Measurements from ENCODE around the gene CTNND1. TPM values are rescaled to one million over a fixed set of nuclear protein-coding genes. Genes with fewer than 3 reads are reported as not detected.

The CTNND1 gene
- total and polyA plus RNA-seq, 7 donors, result 66.0 to 132 (median 97.7) TPM

DNA sequence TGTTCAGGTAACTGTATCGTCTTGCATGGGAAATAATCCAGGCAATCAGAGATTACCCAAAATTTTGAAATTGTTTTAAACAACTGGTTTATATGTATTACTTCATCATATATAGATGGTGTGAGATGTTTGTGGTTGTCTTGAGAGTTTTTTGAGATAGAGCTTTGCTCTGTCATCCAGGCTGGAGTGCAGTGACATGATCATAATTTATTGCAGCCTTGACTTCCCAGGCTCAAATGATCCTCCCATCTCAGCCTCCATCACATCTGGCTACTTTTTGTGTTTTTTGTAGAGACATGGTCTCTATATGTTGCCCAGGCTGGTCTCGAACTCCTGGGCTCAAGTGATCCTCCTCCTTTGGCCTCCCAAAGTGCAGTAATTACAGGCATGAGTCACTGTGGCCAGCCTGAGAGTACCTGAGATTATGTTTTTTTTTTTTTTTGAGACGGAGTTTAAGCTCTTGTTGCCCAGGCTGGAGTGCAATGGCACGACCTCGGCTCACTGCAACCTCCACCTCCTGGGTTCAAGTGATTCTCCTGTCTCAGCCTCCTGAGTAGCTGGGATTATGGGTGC, 11.5 kb downstream of the CTNND1 start:
- Histone ChIP-seq H3K27me3 (no peaks in the 10 kb centered on the region), H3K9me3 (no peaks in the 10 kb centered on the region), H3K4me3 (no peak overlapping the region), H3K27ac (peak overlapping the region in 1 of 4 donors; percentile 29), H3K4me1 (peaks cover 0 to 95% (median 86%) of the 10 kb centered on the region in 4 donors), H3K36me3 (no peaks in the 10 kb centered on the region)
- no peak for DNase-seq
- WGBS, 2 donors, result 67 to 87% methylated on average over 5 of the region's 5 CpGs
- intact Hi-C loops (cut with DNase I), result no loop called here
- TF ChIP-seq POLR2AphosphoS5 (IDR thresholded peaks at IDR 0.05) (no peak), CTCF (IDR thresholded peaks at IDR 0.05) (no peak), POLR2A (IDR thresholded peaks at IDR 0.05) (no peak), EP300 (IDR thresholded peaks at IDR 0.05) (no peak)

DNA sequence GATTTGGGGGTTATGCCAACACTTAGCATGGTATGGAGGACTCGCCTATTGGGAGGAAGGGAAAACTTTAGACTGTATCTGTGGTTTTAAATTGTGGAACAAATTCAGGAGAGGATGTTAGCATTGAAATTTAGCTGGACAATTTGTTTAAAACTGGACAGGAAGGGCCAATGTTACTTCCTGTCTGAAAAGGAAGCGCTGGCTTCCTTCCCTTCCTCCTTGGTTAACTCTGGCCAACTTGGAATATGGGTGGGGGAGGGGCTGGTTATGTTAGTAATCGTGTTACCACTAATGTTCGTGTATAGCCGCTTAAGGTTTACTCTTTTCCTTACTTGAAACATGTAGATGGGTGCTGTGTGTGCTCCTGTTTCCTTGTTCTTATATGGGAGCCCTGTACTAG, 13.9 kb downstream of the CTNND1 start:
- WGBS, 2 donors, result 40 to 59% methylated on average over 5 of the region's 5 CpGs
- Histone ChIP-seq H3K27me3 (no peaks in the 10 kb centered on the region), H3K36me3 (no peaks in the 10 kb centered on the region), H3K9me3 (no peaks in the 10 kb centered on the region), H3K4me1 (peaks cover 0 to 98% (median 92%) of the 10 kb centered on the region in 4 donors), H3K4me3 (no peak overlapping the region), H3K27ac (peak overlapping the region; percentile 72 to 86 (median 82))
- TF ChIP-seq EP300 (IDR thresholded peaks at IDR 0.05), result no peak
- TF ChIP-seq CTCF (IDR thresholded peaks at IDR 0.05), result no peak
- no peak for TF ChIP-seq POLR2A (IDR thresholded peaks at IDR 0.05)
- no peak for TF ChIP-seq POLR2AphosphoS5 (IDR thresholded peaks at IDR 0.05)
- DNase-seq, result no peak
- intact Hi-C loops (cut with DNase I), result no loop called here

DNA sequence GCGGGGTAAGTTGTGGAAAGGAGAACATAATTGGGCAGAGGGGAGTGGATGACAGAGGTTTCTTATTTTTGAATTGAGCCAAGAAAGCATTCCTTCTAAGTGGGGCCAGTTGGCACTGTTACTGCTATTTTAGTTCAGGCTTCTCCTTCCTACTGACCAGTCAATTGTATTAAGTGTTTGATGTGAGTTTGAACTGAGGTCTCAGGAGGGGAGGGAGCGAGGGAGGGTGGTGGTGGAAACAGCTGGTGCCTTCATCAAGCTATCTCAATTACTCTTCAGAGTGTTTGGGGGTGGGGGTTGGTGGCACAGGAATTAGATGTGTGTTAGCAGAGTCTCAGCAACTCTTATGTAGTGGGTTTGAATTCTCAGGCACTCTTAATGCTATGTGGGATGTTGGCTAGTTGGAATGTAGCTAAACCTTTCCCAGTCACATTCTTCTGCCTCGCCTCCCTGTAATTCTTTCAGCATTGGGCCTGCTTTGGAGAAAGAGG, 14.5 kb downstream of the CTNND1 start:
- no peak for TF ChIP-seq EP300 (IDR thresholded peaks at IDR 0.05)
- TF ChIP-seq CTCF (IDR thresholded peaks at IDR 0.05), result no peak
- TF ChIP-seq POLR2A (IDR thresholded peaks at IDR 0.05), result no peak
- TF ChIP-seq POLR2AphosphoS5 (IDR thresholded peaks at IDR 0.05), result no peak
- intact Hi-C loops (cut with DNase I), result no loop called here
- Histone ChIP-seq H3K9me3 (no peaks in the 10 kb centered on the region), H3K4me3 (no peak overlapping the region), H3K27ac (peak overlapping the region; percentile 72 to 86 (median 82)), H3K4me1 (peaks cover 0 to 99% (median 95%) of the 10 kb centered on the region in 4 donors), H3K36me3 (no peaks in the 10 kb centered on the region), H3K27me3 (no peaks in the 10 kb centered on the region)
- no peak for DNase-seq
- WGBS, 2 donors, result 66 to 70% methylated on average over 3 of the region's 3 CpGs

GRCh38 chr11:57776577-57777210, 15.1 kb downstream of the CTNND1 start:
- H3K36me3 ChIP-seq, result no peaks in the 10 kb centered on the region
- H3K9me3 ChIP-seq, result no peaks in the 10 kb centered on the region
- H3K4me1 ChIP-seq, result peaks cover 0 to 99% (median 98%) of the 10 kb centered on the region in 4 donors
- H3K27me3 ChIP-seq, result no peaks in the 10 kb centered on the region
- DNase-seq, result no peak
- TF ChIP-seq CTCF (IDR thresholded peaks at IDR 0.05) (no peak), EP300 (IDR thresholded peaks at IDR 0.05) (no peak), POLR2A (IDR thresholded peaks at IDR 0.05) (no peak), POLR2AphosphoS5 (IDR thresholded peaks at IDR 0.05) (no peak)
- WGBS, 2 donors, result 15 to 49% methylated on average over 2 of the region's 2 CpGs
- peak overlapping the region; percentile 72 to 86 (median 82) for H3K27ac ChIP-seq
- no peak overlapping the region for H3K4me3 ChIP-seq
- intact Hi-C loops (cut with DNase I), result no loop called here

Data from sigmoid colon (tissue), 7 donors.